Endothelial cell of umbilical vein (primary cell): ENCODE results near the gene TXNL4A. TPM values are rescaled to one million over a fixed set of nuclear protein-coding genes. Genes with fewer than 3 reads are reported as not detected.

Source experiments
- BruUV-seq: library from RNA; stranded (reverse); fragments of 400-500 nt; replicated peaks from 2 replicates; lab custom pipeline; 2021; lab: Mats Ljungman, UMichigan
- CTCF ChIA-PET: fragments of 300-600, 350-600 bp; sonication (Branson Sonifier 250); formaldehyde crosslinking; loops from one replicate; lab custom pipeline; 2021; ENCODE audit warnings: antibody characterized with exemption, inconsistent platforms; lab: Charles Lee
- POLR2A ChIA-PET: fragments of 300-600, 350-600 bp; sonication (Branson Sonifier 250); formaldehyde crosslinking; loops from one replicate; lab custom pipeline; 2021; ENCODE audit warnings: antibody characterized with exemption, inconsistent platforms; lab: Charles Lee
- DNase-seq: peaks from one replicate; pipeline ENCODE4 v3.0.0-alpha.2; 2011; ENCODE audit warnings: low read depth, low spot score
- FAIRE-seq: peaks from 2 replicates; lab custom pipeline; 2011; peaks lifted over from hg19 to GRCh38; lab: Jason Lieb, UNC
- H2AFZ ChIP-seq: 2 replicates; pipeline ENCODE4 v1.6.0; 2012; ENCODE audit warnings: low read depth, low read length, control low read depth, inconsistent platforms
- H3K27ac ChIP-seq: 2 replicates; pipeline ENCODE4 v1.5.1; 2011; ENCODE audit warnings: low read depth, mild to moderate bottlenecking, control low read depth, low read length, moderate library complexity; ENCODE audit not compliant: insufficient read depth
- H3K27me3 ChIP-seq, 2 experiments: 2 replicates each; pipeline versions ENCODE4 v1.6.0 to v1.6.1; 2011; ENCODE audit warnings: low read length in 2 of 2, mixed read lengths in 1 of 2; ENCODE audit not compliant: control insufficient read depth in 2 of 2, insufficient read depth in 2 of 2
- H3K36me3 ChIP-seq, 2 experiments: 2 replicates in 1 of 2; 3 replicates in 1 of 2; pipeline ENCODE4 v1.5.1; 2011; ENCODE audit warnings: low read length in 2 of 2, mild to moderate bottlenecking in 1 of 2, moderate library complexity in 1 of 2; ENCODE audit not compliant: control insufficient read depth in 2 of 2, insufficient read depth in 2 of 2; ENCODE audit errors: extremely low read depth in 1 of 2
- H3K4me1 ChIP-seq: 3 replicates; pipeline ENCODE4 v1.5.1; 2011; ENCODE audit warnings: mild to moderate bottlenecking, low read length; ENCODE audit not compliant: control insufficient read depth, insufficient read depth; ENCODE audit errors: extremely low read depth
- H3K4me2 ChIP-seq: 2 replicates; pipeline ENCODE4 v1.6.1; 2011; ENCODE audit warnings: low read length, control low read depth, mixed read lengths; ENCODE audit not compliant: insufficient read depth
- H3K4me3 ChIP-seq, 3 experiments: fragments of 200-600 bp in 1 of 3; sonication (generic), shearing (Covaris generic) in 1 of 3; replicated peaks in 1 of 3; 2 replicates each; pipeline ENCODE4 v1.5.1; 2011 to 2016; ENCODE audit warnings: control low read depth in 3 of 3, low read length in 3 of 3, mild to moderate bottlenecking in 2 of 3, inconsistent platforms in 1 of 3, low read depth in 1 of 3, moderate library complexity in 1 of 3; ENCODE audit not compliant: insufficient read depth in 1 of 3
- H3K79me2 ChIP-seq: 2 replicates; pipeline ENCODE4 v1.6.0; 2012; ENCODE audit warnings: low read length, inconsistent platforms; ENCODE audit not compliant: control insufficient read depth, insufficient read depth
- H3K9ac ChIP-seq: replicated peaks from 2 replicates; pipeline ENCODE3; 2011; ENCODE audit warnings: low read length, control low read depth; ENCODE audit not compliant: insufficient read depth; ENCODE audit errors: extremely low read depth
- H3K9me1 ChIP-seq: replicated peaks from 3 replicates; pipeline ENCODE4 v1.6.0; 2011; ENCODE audit warnings: mild to moderate bottlenecking, low read length; ENCODE audit not compliant: control insufficient read depth, insufficient read depth; ENCODE audit errors: extremely low read depth
- H3K9me3 ChIP-seq: replicated peaks from 2 replicates; pipeline ENCODE4 v1.5.1; 2012; ENCODE audit warnings: low read length, inconsistent platforms; ENCODE audit not compliant: control insufficient read depth, insufficient read depth
- H4K20me1 ChIP-seq: replicated peaks from 2 replicates; pipeline ENCODE3; 2011; ENCODE audit warnings: mild to moderate bottlenecking, low read length; ENCODE audit not compliant: control insufficient read depth, insufficient read depth; ENCODE audit errors: extremely low read depth
- CTCF ChIP-seq, 2 donors: IDR thresholded peaks; 1 replicate in 1 of 2; 2 replicates in 1 of 2; pipeline ENCODE4 v1.5.1; 2011; ENCODE audit warnings: low read length in 2 of 2, mild to moderate bottlenecking in 2 of 2, moderate library complexity in 2 of 2, control low read depth in 1 of 2, inconsistent platforms in 1 of 2, low read depth in 1 of 2; ENCODE audit not compliant: insufficient read depth in 1 of 2; ENCODE audit errors: extremely low read depth in 1 of 2
- EZH2 ChIP-seq: IDR thresholded peaks from 2 replicates; pipeline ENCODE4 v1.6.1; 2012; ENCODE audit warnings: borderline replicate concordance, low read depth, mild to moderate bottlenecking, moderate library complexity, low read length, inconsistent platforms; ENCODE audit not compliant: severe bottlenecking
- FOS ChIP-seq: IDR thresholded peaks from 2 replicates; pipeline ENCODE4 v1.6.1; 2011; ENCODE audit warnings: mild to moderate bottlenecking, low read length, moderate library complexity, borderline replicate concordance; ENCODE audit not compliant: insufficient read depth
- GATA2 ChIP-seq: IDR thresholded peaks from 2 replicates; pipeline ENCODE4 v1.7.0; 2011; ENCODE audit warnings: low read depth, mild to moderate bottlenecking, moderate library complexity, mixed read lengths, low read length; ENCODE audit not compliant: insufficient read length, insufficient read depth
- JUN ChIP-seq: IDR thresholded peaks from 2 replicates; pipeline ENCODE4 v1.6.1; 2011; ENCODE audit warnings: borderline replicate concordance, low read depth; ENCODE audit not compliant: insufficient read length, insufficient read depth
- MYC ChIP-seq: IDR thresholded peaks from one replicate; pipeline ENCODE4 v1.6.1; 2011; ENCODE audit warnings: mild to moderate bottlenecking, low read depth, low read length
- POLR2A ChIP-seq: IDR thresholded peaks from 2 replicates; pipeline ENCODE4 v1.6.1; 2012; ENCODE audit warnings: low read depth, mild to moderate bottlenecking, control low read depth, low read length
- POLR2AphosphoS5 ChIP-seq: IDR thresholded peaks from 2 replicates; pipeline ENCODE4 v1.6.1; 2012; ENCODE audit warnings: low read depth, mild to moderate bottlenecking, control low read depth, low read length, moderate library complexity; ENCODE audit not compliant: insufficient read depth
- dilution Hi-C: fragments of 300-500 bp; cut with MboI; formaldehyde crosslinking; loops from one replicate; pipeline ENCODE4 v1.15.0; 2019; ENCODE audit warnings: low sequenced_read_pairs; ENCODE audit not compliant: extremely low pct_ligation_motif_present
- intact Hi-C: fragments of 100-400 bp; cut with micrococcal nuclease; formaldehyde crosslinking; loops from one replicate; pipeline ENCODE4 v1.10.0; 2022
- polyA plus RNA-seq, 4 experiments: library from polyadenylated mRNA; depleted of rRNA in 3 of 4; stranded (reverse) in 3 of 4; unstranded in 1 of 4; fragments of >200 nt; gene quantifications; 2 replicates each; pipeline versions ENCODE4 v1.2.1 to v1.2.3, GENCODE V29; 2011 to 2012; ENCODE audit warnings: missing spikeins in 1 of 4
- total RNA-seq: library from RNA; stranded (reverse); gene quantifications from 2 replicates; pipeline ENCODE4 v1.2.3, GENCODE V29; 2021
- TF ChIP-seq, protein P1 (sequence below): IDR thresholded peaks from 2 replicates; pipeline ENCODE4 v1.6.1; 2011; ENCODE audit not compliant: insufficient read depth, insufficient read length

The TXNL4A gene
- total and polyA plus RNA-seq, 2 donors (not counting 3 experiments of a cell fraction or from before 2014, with no cell fraction given), result 148 to 172 TPM

GRCh38 chr18:80035997-80036396 is 47.6 kb upstream of the TXNL4A start:
- no peaks in the 10 kb centered on the region for H3K9me1 ChIP-seq
- peaks cover 9% of the 10 kb centered on the region for H3K4me1 ChIP-seq
- H3K36me3 ChIP-seq, result no peaks in the 10 kb centered on the region
- DNase-seq (no peak), FAIRE-seq (no peak)
- intact Hi-C loops (loop anchor here (10.0 kb wide), 1 partner anchor 651 kb away; no protein-coding TSS in a partner anchor), dilution Hi-C loops (no loop called here)
- H3K4me2 ChIP-seq, result no peak overlapping the region
- POLR2A ChIA-PET, result interaction anchor here (2.6 kb wide), 1 partner anchor 73 kb away, joined by 9 read pairs; the partner anchor contains the start of gene ADNP2
- no peak overlapping the region for H3K9ac ChIP-seq
- TF ChIP-seq MYC (no peak), POLR2A (no peak), JUN (no peak), FOS (no peak), GATA2 (no peak), CTCF (IDR thresholded peaks at IDR 0.05; ENCODE audit: extremely low read depth in 1 of 2, insufficient read depth in 1 of 2, low read depth in 1 of 2, low read length in 2 of 2) (no peak), POLR2AphosphoS5 (no peak), EZH2 (no peak)
- TF ChIP-seq, protein P1, sequence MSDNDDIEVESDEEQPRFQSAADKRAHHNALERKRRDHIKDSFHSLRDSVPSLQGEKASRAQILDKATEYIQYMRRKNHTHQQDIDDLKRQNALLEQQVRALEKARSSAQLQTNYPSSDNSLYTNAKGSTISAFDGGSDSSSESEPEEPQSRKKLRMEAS, result no peak
- H3K4me3 ChIP-seq, result no peak overlapping the region
- no peak overlapping the region for H3K27ac ChIP-seq
- no peak overlapping the region for H2AFZ ChIP-seq
- no TSS peak for BruUV-seq
- H4K20me1 ChIP-seq, result no peaks in the 10 kb centered on the region
- no peaks in the 10 kb centered on the region for H3K27me3 ChIP-seq
- H3K79me2 ChIP-seq, result peaks cover 18% of the 10 kb centered on the region
- CTCF ChIA-PET, result no interaction called here
- no peaks in the 10 kb centered on the region for H3K9me3 ChIP-seq
